HUES64 (cell line): Measurements from ENCODE around the gene CALHM1.

ENCODE experiments used
- H3K27ac ChIP-seq: 2 replicates; pipeline ENCODE4 v1.7.0; 2013; ENCODE audit warnings: low read depth, low read length, inconsistent platforms
- H3K27me3 ChIP-seq: 2 replicates; pipeline ENCODE4 v1.6.1; 2013; ENCODE audit warnings: mild to moderate bottlenecking, low read length; ENCODE audit not compliant: insufficient read depth
- H3K36me3 ChIP-seq: 2 replicates; pipeline ENCODE4 v1.6.1; 2013; ENCODE audit warnings: mild to moderate bottlenecking, low read length; ENCODE audit not compliant: insufficient read depth
- H3K4me1 ChIP-seq: 2 replicates; pipeline ENCODE4 v1.6.1; 2013; ENCODE audit warnings: mild to moderate bottlenecking, low read length, moderate library complexity; ENCODE audit not compliant: insufficient read depth
- H3K4me3 ChIP-seq: 2 replicates; pipeline ENCODE4 v1.5.1; 2013; ENCODE audit warnings: mild to moderate bottlenecking, low read length, moderate library complexity
- H3K9ac ChIP-seq: 2 replicates; pipeline ENCODE4 v1.6.1; 2013; ENCODE audit warnings: mild to moderate bottlenecking, low read depth, low read length
- H3K9me3 ChIP-seq: 2 replicates; pipeline ENCODE4 v1.6.1; 2013; ENCODE audit warnings: low read depth, low read length; ENCODE audit not compliant: insufficient read depth
- WGBS: fragments of 150-250, 120-280 bp; methylation state at CpG from one replicate; pipeline ENCODE4 v1.1.7; 2013; ENCODE audit warnings: missing lambda C conversion rate; 5-methylcytosine and 5-hydroxymethylcytosine counted together

Gene CALHM1

DNA sequence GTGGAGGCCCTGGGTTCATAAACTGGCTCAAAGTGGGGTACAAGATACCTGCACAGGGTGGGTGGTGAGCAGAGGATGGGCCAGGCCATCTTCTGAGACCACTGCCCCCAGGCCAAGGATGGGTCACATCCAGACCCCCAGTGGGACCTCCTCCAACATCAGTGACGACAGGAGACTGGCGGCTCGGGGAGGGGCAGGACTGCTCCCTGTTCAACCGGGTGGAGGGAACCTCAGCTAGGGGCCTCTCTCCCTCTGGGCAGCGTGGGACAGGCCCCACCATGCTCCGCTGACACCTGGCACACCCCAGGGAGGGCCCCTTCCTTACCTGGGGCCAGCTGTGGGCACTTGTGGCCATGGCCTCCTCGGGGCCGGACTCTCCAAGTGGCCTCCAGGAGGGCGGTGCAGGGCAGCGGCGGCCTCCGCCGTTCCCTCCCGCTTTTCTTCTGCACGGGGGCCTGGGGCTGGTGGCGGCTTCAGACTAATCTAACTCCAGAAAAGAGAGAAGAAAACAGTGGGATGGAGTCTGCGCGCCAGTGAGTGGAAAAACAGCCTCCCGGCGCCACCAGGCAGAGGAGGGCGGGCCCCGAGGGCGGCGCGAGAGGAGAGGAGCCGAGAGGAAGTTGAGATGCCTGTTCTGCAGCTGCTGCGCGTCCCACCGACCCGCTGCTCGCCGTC, 6.7 kb downstream of the CALHM1 start, which contains the start of gene CALHM2:
Gene CALHM2, minus strand, starts transcription at position 540 of the 675 bp plus-strand sequence. CDS start 2,429 bp downstream, outside the sequence.
- Histone ChIP-seq H3K9ac (0 out of 2 replicates have a peak within 1 kb of the TSS, but pooled peaks have one; percentile 31), H3K4me1 (peaks cover 7% of the 10 kb centered on the region), H3K9me3 (no peaks in the 10 kb centered on the region), H3K4me3 (peak within 1 kb of the TSS; percentile 49), H3K27me3 (no peaks in the 10 kb centered on the region), H3K36me3 (peaks cover 10% of the 10 kb centered on the region), H3K27ac (no peak within 1 kb of the TSS)
- 41% methylated on average over 32 of the region's 32 CpGs for WGBS

DNA sequence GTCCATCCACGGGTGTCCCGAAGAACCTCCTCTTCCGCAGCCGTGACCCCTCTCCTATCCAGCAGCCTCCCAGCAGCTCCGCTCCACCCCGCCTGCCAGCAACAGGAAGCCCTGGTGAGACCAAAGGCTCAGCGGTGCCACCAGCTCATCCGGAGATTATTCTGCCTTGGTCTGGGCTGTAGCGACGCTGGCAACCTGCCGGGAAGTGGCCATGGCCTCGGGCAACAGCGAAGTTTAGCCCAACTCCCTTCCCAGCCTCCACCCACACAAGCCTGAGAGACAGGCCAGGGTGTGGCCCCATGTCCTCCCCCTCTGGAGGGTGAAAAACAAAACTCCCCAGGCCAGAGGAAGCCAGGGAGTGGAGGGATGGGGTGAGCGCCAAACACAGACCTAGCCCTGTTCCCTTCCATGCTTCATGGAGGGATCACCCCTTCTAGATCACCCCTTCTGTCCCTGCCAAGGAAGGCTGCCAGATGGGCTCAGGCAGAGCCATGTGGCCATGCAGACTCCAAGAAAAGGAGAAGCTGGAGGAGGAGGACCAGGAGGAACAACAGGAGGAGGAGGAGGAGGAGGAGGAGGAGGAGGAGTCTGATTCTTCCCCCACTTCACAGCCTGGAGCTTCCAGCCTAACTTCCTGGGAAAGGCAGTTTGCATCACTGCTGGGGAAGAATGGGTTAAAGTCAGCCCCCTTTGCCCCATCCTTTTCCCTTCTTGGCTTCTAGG, 7.4 kb downstream of the CALHM1 start:
- H3K36me3 ChIP-seq = peaks cover 17% of the 10 kb centered on the region
- no peaks in the 10 kb centered on the region for H3K27me3 ChIP-seq
- no peak overlapping the region for H3K27ac ChIP-seq
- peaks cover 7% of the 10 kb centered on the region for H3K4me1 ChIP-seq
- H3K4me3 ChIP-seq = peak overlapping the region; percentile 49
- no peaks in the 10 kb centered on the region for H3K9me3 ChIP-seq
- H3K9ac ChIP-seq = no peak overlapping the region
- 42% methylated on average over 14 of the region's 14 CpGs for WGBS

DNA sequence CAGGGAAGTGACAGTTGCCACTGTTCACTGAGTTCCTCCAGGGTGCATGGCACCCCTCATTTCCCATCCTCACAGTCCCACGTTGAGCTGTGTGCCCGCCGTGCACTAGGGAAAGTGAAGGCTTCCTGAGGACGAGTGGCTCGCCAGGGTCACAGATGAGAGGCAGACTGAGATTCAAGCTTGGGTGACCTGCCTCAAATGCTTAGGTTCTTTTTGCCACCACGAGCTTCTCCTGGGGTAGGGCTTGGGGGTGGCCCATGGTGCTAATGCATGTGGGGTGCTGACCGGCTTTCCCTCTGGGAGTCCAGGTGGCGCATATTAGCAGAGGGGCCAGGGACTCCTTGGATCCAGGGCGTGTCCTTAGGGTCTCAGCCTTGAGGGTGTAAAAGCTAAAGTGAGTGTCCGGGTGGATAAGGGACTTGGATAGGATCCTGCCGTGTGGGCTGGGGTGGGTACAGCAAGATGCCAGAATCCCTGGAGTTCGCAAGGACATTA, 8.5 kb downstream of the CALHM1 start:
- H3K4me3 ChIP-seq = no peak overlapping the region

DNA sequence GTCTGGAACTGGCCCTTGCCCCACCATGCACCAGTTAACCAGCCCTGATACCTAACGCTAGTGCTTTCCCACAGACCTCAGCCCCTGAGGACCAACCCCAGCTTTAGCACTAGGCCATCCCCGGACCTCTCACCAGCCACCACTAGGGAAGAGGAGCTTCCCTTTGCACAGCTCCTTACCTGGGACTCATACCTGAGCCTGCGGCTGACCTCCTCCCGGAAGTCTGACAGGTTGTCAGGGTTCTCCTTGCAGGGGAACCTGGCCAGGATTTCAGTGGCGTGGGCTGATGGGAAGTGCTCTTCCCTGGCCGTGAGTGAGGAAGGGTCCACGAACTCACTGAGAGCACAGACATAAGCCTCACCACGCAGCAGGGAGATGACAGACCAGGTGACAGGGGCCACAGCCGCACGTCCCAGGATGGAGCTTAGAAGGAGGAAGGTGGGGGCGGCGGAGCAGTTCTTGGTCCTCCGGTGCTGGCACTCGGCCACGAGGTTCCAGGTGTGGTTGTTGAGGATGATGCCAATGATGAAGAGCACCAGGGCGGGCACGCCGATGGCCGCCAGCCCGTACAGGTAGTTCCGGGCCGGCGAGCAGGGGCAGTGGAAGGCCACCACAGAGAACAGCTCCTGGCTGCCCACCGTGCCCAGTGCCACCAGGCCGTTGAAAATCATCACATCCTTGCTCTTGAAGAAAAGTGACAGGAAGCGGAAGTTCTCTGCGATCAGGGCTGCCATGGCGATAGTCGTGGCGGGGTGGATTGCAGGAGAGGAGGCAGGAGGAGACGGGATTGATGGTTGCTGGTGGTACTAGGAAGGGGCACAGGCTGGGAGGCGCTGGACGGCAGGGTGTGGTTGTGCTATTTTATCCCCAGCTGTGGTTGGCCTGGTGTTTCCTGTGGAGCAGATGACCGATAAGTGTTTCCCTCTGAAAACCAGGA, 9.2 kb downstream of the CALHM1 start:
- Histone ChIP-seq H3K27ac (no peak overlapping the region), H3K4me3 (no peak overlapping the region), H3K4me1 (peaks cover 7% of the 10 kb centered on the region), H3K9me3 (no peaks in the 10 kb centered on the region), H3K9ac (no peak overlapping the region), H3K27me3 (no peaks in the 10 kb centered on the region), H3K36me3 (peaks cover 35% of the 10 kb centered on the region)
- WGBS = 94% methylated on average over 34 of the region's 34 CpGs

More for the DNA sequence above, 8.5 kb downstream of the CALHM1 start:
- WGBS = 90% methylated on average over 12 of the region's 12 CpGs
- no peak overlapping the region for H3K27ac ChIP-seq
- no peak overlapping the region for H3K9ac ChIP-seq
- peaks cover 7% of the 10 kb centered on the region for H3K4me1 ChIP-seq
- H3K27me3 ChIP-seq = no peaks in the 10 kb centered on the region
- no peaks in the 10 kb centered on the region for H3K9me3 ChIP-seq
- H3K36me3 ChIP-seq = peaks cover 27% of the 10 kb centered on the region

DNA sequence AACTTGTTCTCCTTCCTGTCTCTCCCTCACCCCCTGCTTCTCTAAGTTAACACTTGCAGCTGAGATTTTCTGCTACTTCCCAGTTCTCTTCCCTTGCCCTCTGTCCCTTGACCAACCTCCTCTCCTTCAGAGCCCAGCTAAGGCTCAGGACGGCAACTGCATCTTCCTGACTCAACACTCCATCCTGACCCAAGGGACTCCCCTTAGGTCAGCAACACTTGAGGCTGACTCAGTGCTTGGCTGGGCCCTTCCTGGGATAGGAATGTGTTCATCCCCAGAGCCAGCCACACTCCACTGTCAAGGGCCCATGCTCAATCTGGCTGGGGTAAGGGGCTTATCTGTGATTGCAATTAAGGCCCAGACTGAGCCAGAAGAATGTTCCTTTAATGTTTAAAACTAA, 10.0 kb downstream of the CALHM1 start:
- Histone ChIP-seq H3K27ac (no peak overlapping the region), H3K4me1 (peaks cover 7% of the 10 kb centered on the region), H3K4me3 (no peak overlapping the region), H3K27me3 (no peaks in the 10 kb centered on the region), H3K9me3 (no peaks in the 10 kb centered on the region), H3K9ac (no peak overlapping the region), H3K36me3 (peaks cover 42% of the 10 kb centered on the region)
- WGBS = 89% methylated on average over 1 of the region's 1 CpG

DNA sequence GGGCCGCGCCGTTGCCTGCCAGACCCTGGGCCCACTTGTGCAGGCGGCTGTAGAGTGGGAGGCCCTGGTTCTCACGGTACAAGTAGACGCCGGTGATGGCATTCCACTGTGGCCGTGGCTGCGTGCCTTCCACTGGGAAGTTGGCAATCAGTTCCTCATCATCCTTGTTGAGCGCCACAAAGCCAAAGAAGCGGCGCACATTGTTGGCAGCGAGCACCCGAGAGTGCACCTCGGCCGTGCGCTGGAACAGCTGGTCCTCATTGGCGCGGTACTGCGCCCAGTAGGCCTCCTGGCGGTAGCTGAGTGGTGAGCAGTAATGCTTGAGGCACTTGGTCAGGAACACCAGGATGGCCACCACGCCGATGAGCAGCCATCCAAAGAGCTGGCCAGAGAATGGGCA, 11.5 kb downstream of the CALHM1 start:
- Histone ChIP-seq H3K4me1 (peaks cover 7% of the 10 kb centered on the region), H3K4me3 (no peak overlapping the region), H3K9me3 (no peaks in the 10 kb centered on the region), H3K9ac (no peak overlapping the region), H3K27ac (no peak overlapping the region), H3K36me3 (peaks cover 58% of the 10 kb centered on the region), H3K27me3 (no peaks in the 10 kb centered on the region)
- WGBS = 96% methylated on average over 23 of the region's 23 CpGs

DNA sequence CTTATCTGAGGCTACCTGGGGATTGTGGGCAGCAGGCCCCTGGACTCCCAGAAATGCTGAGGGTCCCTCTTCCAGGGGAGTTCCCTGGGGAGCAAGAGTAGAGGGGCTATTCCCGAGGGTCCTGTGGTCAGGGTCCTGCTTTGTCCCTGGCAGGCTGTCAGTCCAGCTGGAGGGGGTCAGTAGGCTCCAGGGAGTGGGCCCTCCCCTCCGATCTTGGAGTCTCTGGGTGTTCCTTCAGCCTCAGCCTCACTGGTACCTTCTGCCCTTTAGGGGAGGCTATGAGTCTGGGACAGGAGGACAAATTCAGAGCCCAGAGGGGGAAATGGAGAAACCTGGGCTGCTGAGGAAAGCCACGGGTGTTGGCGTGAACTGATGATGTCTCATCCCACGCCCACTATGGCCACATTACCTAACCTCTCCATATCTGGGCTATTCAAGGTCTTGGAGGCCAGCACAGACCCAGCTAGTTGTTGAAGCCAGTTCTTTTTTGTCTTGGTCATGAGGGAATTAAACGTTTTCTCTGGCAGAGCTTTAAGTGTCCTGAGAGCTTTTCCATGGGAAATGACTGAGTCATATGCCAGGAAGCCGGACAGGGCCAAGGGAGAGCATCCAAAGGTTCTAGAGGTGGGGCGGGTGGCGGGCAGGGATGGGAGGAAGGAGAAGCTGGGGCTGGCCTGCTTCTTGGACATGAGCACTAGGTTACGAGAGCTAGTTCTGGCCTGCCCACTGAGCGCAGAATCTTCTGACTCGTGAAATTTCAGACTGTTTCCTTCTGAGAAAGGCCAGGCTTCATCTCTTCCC, 12.7 kb downstream of the CALHM1 start:
- no peak overlapping the region for H3K4me3 ChIP-seq
- no peaks in the 10 kb centered on the region for H3K4me1 ChIP-seq
- 94% methylated on average over 12 of the region's 12 CpGs for WGBS
- no peak overlapping the region for H3K9ac ChIP-seq
- H3K27ac ChIP-seq = no peak overlapping the region
- no peaks in the 10 kb centered on the region for H3K9me3 ChIP-seq
- H3K36me3 ChIP-seq = peaks cover 70% of the 10 kb centered on the region
- H3K27me3 ChIP-seq = no peaks in the 10 kb centered on the region

DNA sequence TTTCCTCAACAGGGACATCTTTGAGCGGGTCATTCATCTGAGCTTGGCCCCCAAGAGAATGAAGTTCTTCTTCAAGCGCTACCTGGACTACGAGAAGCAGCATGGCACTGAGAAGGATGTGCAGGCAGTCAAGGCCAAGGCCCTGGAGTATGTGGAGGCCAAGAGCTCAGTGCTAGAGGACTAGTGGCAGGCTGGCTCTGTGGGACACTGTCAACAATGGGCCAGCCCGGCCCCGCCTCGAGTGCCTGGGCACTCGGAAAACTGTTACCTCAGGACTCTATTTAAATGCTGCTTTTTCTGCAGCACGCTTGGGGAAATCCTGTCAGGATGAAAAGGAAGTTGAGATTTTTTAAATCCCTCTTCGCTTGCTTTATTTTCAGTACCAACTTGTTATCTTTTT, 13.3 kb downstream of the CALHM1 start:
- WGBS = 95% methylated on average over 9 of the region's 9 CpGs
- Histone ChIP-seq H3K4me3 (no peak overlapping the region), H3K9ac (no peak overlapping the region), H3K4me1 (no peaks in the 10 kb centered on the region), H3K9me3 (no peaks in the 10 kb centered on the region), H3K27me3 (no peaks in the 10 kb centered on the region), H3K36me3 (peaks cover 76% of the 10 kb centered on the region), H3K27ac (no peak overlapping the region)

DNA sequence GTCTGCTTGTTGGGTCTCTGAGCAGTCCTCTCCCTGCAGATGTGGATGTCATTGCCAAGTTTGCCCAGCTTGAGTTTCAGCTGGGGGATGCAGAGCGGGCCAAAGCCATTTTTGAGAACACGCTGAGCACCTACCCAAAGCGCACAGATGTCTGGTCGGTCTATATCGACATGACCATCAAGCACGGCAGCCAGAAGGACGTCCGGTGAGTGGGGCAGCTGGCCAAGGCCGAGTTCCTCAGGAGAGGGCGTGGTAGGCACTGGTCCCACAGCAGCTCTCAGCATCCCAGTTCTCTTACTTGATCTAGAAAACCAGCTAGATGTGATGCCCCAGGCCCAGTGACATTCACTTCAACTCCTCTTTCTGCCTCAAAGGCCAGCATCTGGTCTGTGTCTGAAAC, 14.2 kb downstream of the CALHM1 start:
- H3K36me3 ChIP-seq = peaks cover 85% of the 10 kb centered on the region

DNA sequence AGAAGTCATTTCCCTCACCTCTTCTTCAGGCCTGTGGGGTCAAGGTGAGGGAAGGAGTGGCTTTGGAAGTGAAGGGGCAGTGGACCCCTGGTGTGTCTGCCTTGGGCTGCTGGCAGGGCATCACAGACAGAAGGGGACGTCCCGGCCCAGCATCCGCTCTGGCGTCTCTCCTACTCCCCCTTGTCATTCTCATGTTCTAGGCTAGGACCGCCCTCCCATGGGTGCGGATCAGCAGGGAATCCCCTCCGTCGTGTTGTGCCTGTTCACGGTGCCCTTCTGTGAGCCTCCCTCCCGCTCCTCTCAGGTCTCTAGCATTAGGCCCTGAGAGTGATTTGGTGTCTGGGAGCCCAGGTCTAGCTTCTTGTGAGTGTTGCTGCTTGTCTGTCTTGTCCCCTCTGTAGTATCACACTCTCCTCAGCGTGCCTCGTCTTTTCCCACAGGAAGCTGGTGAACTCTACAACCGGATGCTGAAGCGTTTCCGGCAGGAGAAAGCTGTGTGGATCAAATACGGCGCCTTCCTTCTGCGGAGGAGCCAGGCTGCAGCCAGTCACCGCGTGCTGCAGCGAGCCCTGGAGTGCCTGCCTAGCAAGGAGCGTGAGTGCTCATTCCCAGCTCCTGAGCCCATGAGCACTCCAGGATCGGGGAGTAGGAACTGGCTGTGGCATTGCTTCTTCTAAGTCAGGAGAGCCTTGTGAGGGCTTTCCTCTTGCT, 15.1 kb downstream of the CALHM1 start:
- Histone ChIP-seq H3K4me1 (no peaks in the 10 kb centered on the region), H3K36me3 (peaks cover 93% of the 10 kb centered on the region), H3K9me3 (no peaks in the 10 kb centered on the region), H3K27me3 (no peaks in the 10 kb centered on the region), H3K9ac (no peak overlapping the region), H3K4me3 (no peak overlapping the region), H3K27ac (no peak overlapping the region)
- WGBS = 97% methylated on average over 23 of the region's 23 CpGs

More for the DNA sequence above, 14.2 kb downstream of the CALHM1 start:
- H3K9me3 ChIP-seq = no peaks in the 10 kb centered on the region
- 97% methylated on average over 10 of the region's 10 CpGs for WGBS
- H3K27me3 ChIP-seq = no peaks in the 10 kb centered on the region
- no peak overlapping the region for H3K4me3 ChIP-seq
- H3K9ac ChIP-seq = no peak overlapping the region
- no peaks in the 10 kb centered on the region for H3K4me1 ChIP-seq
- no peak overlapping the region for H3K27ac ChIP-seq
